Gastroesophageal sphincter (tissue), 3 donors: Measurements from ENCODE around the gene CCDC187.

Experiments used
- EP300 ChIP-seq: sonication (generic); formaldehyde crosslinking; IDR thresholded peaks from one replicate; pipeline ENCODE4 v1.6.1; 2017; ENCODE audit warnings: antibody characterized with exemption, mild to moderate bottlenecking
- POLR2A ChIP-seq, 2 donors: fragments of 450-650 bp; IDR thresholded peaks; one replicate each; pipeline ENCODE4 v1.6.1; 2017; ENCODE audit warnings: antibody characterized with exemption in 2 of 2, mild to moderate bottlenecking in 2 of 2, moderate library complexity in 1 of 2
- POLR2AphosphoS5 ChIP-seq: sonication (generic); formaldehyde crosslinking; IDR thresholded peaks from one replicate; pipeline ENCODE4 v1.6.1; 2017; ENCODE audit warnings: antibody characterized with exemption
- TF ChIP-seq, protein P1 (sequence below), 4 experiments: fragments of 200-600 bp in 2 of 4; fragments of 450-650 bp in 2 of 4; sonication (generic) in 1 of 4; IDR thresholded peaks; one replicate each; pipeline ENCODE4 v1.5.1; 2017 to 2019; ENCODE audit warnings: antibody characterized with exemption in 4 of 4, mild to moderate bottlenecking in 2 of 4, moderate library complexity in 2 of 4

DNA sequence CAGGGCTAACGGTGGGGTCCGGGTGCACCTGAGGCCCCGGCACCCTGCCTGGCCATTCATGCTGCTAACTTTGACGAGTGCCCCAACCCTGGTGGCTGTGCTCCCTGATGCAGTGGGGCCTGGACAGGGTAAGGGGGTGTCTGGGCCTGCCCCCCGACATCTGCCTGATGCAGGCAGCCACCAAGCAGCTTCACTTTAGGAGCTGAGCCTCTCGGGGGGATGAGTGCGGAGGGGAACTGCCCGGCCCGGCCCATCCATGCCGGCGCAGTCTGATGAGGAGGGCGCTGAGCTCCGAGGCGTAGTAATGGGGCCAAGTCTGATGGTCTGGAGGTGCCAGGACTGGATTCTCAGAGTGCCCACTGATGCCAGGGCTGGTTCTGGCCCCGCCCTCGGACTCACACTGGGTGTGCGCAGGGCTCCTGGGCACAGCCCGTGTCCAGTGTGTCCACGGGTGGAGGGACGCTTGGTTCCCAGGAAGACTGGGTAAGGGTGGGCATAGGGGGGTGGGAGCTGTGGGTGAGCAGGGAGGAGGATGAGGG lies 43.1 kb upstream of the CCDC187 start:
- TF ChIP-seq POLR2A (IDR thresholded peaks at IDR 0.05) (no peak), POLR2AphosphoS5 (no peak), EP300 (no peak)
- TF ChIP-seq, protein P1, sequence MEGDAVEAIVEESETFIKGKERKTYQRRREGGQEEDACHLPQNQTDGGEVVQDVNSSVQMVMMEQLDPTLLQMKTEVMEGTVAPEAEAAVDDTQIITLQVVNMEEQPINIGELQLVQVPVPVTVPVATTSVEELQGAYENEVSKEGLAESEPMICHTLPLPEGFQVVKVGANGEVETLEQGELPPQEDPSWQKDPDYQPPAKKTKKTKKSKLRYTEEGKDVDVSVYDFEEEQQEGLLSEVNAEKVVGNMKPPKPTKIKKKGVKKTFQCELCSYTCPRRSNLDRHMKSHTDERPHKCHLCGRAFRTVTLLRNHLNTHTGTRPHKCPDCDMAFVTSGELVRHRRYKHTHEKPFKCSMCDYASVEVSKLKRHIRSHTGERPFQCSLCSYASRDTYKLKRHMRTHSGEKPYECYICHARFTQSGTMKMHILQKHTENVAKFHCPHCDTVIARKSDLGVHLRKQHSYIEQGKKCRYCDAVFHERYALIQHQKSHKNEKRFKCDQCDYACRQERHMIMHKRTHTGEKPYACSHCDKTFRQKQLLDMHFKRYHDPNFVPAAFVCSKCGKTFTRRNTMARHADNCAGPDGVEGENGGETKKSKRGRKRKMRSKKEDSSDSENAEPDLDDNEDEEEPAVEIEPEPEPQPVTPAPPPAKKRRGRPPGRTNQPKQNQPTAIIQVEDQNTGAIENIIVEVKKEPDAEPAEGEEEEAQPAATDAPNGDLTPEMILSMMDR (IDR thresholded peaks at IDR 0.05), result no peak
